ENCODE measurements around the gene PNPO. TPM values are rescaled to one million over a fixed set of nuclear protein-coding genes. Genes with fewer than 3 reads are reported as not detected.
"Not testable (repeated sequence)": the region's sequence is repeated elsewhere in the genome, so short reads cannot be mapped to it uniquely, and the experiment has no call there.

Gene PNPO
- total RNA-seq, 2 donors from 2014 or later = 28.4 to 35.4 TPM

- H3K27ac ChIP-seq = no peak overlapping the region
- no peaks in the 10 kb centered on the region for H3K9me3 ChIP-seq
- peaks cover 37% of the 10 kb centered on the region for H3K36me3 ChIP-seq
- no peak overlapping the region for H3K4me3 ChIP-seq
- peaks cover 0 to 30% of the 10 kb centered on the region in 2 donors for H3K4me1 ChIP-seq
- TF ChIP-seq CTCF (IDR thresholded peaks at IDR 0.05) = no peak
- H3K27me3 ChIP-seq = no peaks in the 10 kb centered on the region
- no peak for DNase-seq (ENCODE audit: low spot score)
Measured at GRCh38 chr17:47982091-47982617, 40.8 kb downstream of the PNPO start.

DNA sequence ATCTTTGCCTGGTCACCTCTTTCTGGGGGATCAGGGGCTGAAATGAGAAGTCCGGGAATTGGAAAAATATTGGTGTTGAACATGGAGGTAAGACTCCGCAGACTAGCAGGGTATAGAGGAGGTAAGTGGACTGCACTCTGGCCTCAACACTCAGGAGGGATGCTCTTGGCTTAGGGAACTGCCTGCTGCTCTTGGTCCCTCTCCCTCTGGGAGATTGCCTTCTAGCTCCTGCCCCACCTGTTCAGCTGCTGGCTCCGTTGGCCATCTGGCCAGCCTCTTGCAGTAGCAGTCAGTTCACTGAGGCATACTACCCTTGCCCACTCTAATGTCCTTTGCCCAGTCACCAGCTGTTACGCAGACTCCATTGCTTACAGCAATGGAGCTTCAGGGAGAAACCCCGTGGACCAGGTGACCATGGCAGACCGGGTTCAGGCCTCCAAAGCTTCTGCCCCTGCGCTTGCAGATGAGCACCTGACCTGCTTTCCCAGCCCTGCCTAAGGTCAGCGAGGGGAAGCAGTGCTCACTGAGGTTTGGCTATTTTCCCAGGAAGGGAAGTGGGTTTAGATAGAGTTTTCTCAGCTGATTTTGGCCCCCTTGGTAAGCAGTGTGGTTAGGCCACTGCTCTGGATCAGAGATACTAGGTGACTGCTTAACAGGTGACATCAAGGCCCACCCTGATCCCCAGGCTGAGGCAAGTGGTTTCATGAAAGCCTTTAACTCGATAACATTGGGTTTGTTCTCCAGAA lies 41.4 kb downstream of the PNPO start:
- Histone ChIP-seq H3K4me1 (peaks cover 0 to 34% of the 10 kb centered on the region in 2 donors), H3K9me3 (no peaks in the 10 kb centered on the region), H3K36me3 (peaks cover 37% of the 10 kb centered on the region), H3K27ac (peak overlapping the region in 1 of 2 donors; percentile 69), H3K27me3 (no peaks in the 10 kb centered on the region), H3K4me3 (no peak overlapping the region)
- no peak for TF ChIP-seq CTCF (IDR thresholded peaks at IDR 0.05)
- no peak for DNase-seq (ENCODE audit: low spot score)

- Histone ChIP-seq H3K27ac (peak overlapping the region; percentile 39 to 69), H3K9me3 (no peaks in the 10 kb centered on the region), H3K4me3 (no peak overlapping the region), H3K36me3 (peaks cover 35% of the 10 kb centered on the region), H3K4me1 (peaks cover 0 to 34% of the 10 kb centered on the region in 2 donors), H3K27me3 (no peaks in the 10 kb centered on the region)
- no peak for DNase-seq (ENCODE audit: low spot score)
- no peak for TF ChIP-seq CTCF (IDR thresholded peaks at IDR 0.05)
Measured at GRCh38 chr17:47983492-47984223, 42.3 kb downstream of the PNPO start.

DNA sequence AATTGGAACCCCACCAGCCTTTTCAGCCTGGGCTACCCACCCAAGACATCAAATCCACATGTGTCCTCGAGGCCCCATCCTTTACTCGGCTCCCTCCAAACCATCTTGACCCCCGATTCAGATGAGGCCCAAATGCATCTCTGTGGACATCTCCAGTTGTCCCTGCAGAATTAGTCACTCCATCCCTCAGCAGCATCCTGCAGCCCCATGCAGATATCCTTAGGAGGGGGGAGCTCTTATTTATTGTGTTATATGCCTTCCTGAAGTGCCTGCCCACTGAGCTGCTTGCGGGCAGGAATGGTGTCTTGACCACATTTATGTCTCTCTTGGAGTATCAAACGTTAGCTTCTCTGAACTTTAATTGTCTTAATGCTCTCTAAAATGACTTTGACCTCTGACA lies 45.1 kb downstream of the PNPO start:
- DNase-seq (ENCODE audit: low spot score) = no peak
- Histone ChIP-seq H3K27me3 (no peaks in the 10 kb centered on the region), H3K4me1 (peaks cover 0 to 34% of the 10 kb centered on the region in 2 donors), H3K9me3 (no peaks in the 10 kb centered on the region), H3K27ac (no peak overlapping the region), H3K4me3 (no peak overlapping the region), H3K36me3 (peaks cover 7% of the 10 kb centered on the region)
- TF ChIP-seq CTCF (IDR thresholded peaks at IDR 0.05) = no peak

GRCh38 chr17:47987240-47987835 lies 46.0 kb downstream of the PNPO start:
- Histone ChIP-seq H3K9me3 (no peaks in the 10 kb centered on the region), H3K27ac (no peak overlapping the region), H3K4me1 (peaks cover 0 to 33% of the 10 kb centered on the region in 2 donors), H3K36me3 (no peaks in the 10 kb centered on the region), H3K27me3 (no peaks in the 10 kb centered on the region), H3K4me3 (no peak overlapping the region)
- no peak for TF ChIP-seq CTCF (IDR thresholded peaks at IDR 0.05)
- DNase-seq (ENCODE audit: low spot score) = no peak

DNA sequence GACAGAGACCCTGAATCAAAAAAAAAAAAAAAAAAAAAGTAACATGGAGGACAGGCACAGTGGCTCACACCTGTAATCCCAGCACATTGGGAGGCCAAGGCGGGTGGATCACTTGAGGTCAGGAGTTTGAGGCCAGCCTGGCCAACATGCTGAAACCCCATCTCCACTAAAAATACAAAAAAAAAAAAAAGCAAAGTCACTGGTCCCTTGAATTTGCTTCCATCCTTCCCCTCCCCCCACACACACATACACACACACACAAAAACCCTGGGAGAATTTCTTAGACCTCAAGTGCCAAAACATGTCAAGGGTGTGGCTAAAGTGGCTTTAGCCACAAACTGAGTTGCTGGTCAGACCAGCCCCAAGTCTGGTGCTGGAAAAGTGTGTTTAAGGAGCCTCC lies 47.1 kb downstream of the PNPO start:
- not testable (repeated sequence) for H3K4me3 ChIP-seq; H3K27ac ChIP-seq; H3K9me3 ChIP-seq; H3K27me3 ChIP-seq; H3K36me3 ChIP-seq; DNase-seq (ENCODE audit: low spot score)
- peaks cover 0 to 31% of the 10 kb centered on the region in 2 donors for H3K4me1 ChIP-seq

Measured in right atrium auricular region (tissue), 2 donors.